ENCODE data around the gene OXSR1.
A peak's percentile ranks its signal among the peaks of the same experiment; 100 is the strongest.

- TF ChIP-seq CTCF (IDR thresholded peaks at IDR 0.05; ENCODE audit: low read depth, low read length), result peak; percentile 27
- TF ChIP-seq POLR2A (IDR thresholded peaks at IDR 0.05; ENCODE audit: extremely low read depth, insufficient read length), result no peak
- no peak for TF ChIP-seq MYC (IDR thresholded peaks at IDR 0.05; ENCODE audit: low read depth, low read length)
These were observed 132.8 kb downstream of the OXSR1 start for GRCh38 chr3:38297947-38298711.
